RPMI8226 (cell line): ENCODE results near the gene MBD3L2.

Experiments
- DNase-seq: peaks from one replicate; pipeline ENCODE4 v3.0.0-alpha.2; 2015

The MBD3L2 gene

DNA sequence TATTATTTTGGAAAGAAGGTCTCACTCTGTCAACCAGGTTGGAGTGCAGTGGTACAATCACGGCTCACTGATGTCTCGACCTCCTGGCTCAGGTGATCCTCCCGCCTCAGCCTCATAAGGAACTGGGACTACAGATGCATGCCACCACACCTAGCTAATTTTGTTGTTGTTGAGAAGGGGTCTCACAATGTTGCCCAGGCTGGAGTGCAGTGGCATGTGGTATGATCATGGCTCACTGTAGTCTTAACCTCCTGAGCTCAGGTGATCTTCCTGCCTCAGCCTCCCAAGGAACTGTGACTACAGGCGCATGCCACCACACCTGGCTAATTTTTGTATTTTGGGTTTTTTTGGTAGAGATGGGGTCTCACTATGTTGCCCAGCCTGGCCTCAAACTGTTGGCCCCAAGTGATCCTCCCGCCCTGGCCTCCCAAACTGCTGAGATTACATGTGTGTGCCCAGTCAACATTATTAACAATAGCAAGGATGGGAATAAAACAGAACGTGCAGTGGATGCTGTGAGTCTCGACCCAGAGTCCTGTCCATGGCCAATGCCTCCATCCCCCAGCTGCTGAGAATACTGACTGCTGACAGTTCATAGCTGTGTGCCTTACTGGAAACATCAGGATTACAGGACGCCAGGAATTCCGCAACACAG, 14.8 kb downstream of the MBD3L2 start:
- DNase-seq: no peak

DNA sequence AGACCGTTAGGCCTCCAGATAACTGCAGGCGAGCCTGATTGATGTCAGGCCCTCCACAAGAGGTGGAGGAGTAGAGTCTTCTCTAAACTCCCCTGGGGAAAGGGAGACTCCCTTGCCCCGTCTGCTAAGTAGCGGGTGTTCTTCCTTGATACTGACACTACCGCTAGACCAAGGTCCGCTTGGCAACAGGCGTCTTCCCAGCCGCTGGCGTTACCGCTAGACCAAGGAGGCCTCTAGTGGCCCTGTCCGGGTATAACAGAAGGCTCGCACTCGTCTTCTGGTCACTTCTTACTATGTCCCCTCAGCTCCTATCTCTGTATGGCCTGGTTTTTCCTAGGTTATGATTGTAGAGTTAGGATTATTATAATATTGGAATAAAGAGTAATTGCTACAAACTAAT, 18.0 kb downstream of the MBD3L2 start:
- peak; percentile 47 for DNase-seq

DNA sequence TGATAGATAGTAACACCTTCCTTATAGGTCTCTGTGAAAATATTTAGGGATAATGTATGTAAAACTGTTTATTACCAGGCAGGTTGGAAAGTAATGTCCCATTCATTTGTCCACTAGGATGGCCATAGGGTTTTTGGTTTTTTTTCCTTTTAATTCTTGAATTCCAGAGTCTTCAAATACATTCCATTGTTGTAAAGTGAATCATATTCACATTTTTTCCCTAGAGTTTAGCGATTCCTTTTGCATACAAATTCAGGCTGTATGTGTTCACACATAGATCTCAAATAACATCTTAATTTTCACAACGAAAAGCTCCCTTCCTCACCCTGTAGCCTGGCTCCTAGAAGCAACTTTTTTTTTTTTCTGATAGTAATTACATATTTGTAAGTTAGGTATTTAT, 18.6 kb downstream of the MBD3L2 start:
- no peak for DNase-seq

DNA sequence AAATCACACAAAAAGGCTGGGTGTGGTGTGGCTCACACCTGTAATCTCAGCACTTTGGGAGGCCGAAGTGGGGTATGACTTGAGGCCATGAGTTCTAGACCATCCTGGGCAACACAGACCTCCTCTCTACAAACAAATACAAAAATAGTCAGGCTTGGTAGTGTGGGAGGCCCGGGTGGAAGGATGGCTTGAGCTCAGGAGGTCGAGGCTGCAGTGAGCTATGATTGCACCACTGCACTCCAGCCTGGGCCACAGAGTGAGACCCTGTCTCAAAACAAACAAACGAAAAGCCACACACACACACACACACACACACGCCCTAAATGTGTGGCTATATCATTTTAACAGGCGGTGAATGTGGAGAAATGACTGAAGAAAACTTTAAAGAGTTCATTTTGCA, 19.5 kb downstream of the MBD3L2 start:
- no peak for DNase-seq

DNA sequence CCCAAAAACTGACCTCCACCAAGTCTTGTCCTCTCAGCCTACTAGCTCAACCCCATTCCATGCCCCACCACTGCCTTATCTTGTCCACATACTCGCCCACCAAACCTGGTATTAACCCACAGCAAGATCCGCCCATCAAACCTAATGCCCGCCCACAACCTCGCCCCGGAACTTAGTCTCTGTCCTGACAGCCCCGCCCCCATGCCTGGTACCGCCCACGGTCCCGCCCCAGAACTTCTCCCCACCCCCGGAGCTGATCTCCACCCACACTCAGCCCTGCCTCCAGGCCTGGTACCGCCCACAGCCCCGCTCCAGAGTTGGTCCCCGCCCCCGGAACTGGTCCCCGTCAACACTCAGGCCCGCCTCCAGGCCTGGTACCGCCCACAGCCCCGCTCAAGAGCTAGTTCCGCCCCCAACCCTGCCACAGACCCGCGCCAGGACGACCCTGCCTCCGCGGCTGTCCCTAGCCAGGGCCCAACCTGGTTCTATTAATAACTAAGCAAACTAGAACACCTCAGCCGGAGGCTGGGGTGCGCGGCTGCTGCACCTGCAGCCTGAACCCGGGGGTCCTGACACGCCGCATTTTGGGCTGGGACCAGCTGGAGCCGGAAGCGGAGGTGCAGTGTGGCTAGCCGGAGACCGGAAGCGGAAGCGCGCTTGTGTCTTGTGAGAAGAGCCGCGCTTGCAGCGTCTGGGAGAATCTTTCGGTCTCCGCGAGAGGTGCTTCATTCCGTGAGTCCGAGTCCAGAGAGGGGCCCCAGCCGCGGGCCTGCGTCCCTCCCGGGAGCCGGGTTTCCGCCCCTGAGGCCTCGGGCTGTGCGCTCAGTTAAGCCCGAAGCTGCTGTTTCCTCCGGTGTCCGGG, 20.2 kb downstream of the MBD3L2 start, which contains the start of gene ZNF557:
Gene ZNF557, plus strand, starts transcription at position 662 of the 862 bp plus-strand sequence. CDS start 5,372 bp downstream, outside the sequence.
- DNase-seq: peak; percentile 99

DNA sequence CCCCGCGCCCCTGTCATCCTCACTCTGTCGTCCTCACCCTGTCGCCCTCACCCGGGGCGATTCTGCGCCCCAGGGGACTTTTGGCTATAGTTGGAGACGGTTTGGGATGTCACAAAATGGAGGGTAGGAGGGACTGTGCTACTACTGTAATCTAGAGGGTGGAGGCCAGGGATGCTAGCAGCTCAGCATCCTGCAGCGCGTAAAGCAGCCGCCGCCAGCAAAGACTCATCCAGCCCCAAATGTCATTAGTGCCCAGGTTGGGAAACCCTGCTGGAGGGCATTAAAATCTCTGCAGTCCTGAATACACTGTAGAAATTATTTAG, 20.7 kb downstream of the MBD3L2 start:
- DNase-seq: no peak

DNA sequence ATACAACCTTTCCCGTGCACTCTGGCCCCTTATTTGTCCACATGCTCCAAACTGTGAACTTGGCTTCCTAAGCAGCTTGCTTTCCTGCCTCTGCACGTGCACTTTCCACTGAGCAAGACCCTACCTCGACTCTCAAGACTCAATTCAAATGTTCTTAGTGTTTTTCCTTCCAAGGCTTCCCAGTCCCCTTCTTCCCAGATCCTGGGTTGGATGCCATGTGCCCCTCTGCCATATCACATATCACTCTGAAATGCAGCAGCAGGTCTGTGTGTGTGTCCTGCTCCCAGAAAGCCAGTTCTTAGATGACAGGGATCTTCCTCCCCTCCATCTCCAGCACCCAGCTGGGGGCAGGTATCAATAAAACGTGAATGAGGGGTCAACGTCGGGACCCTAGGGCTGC, 23.4 kb downstream of the MBD3L2 start:
- no peak for DNase-seq

DNA sequence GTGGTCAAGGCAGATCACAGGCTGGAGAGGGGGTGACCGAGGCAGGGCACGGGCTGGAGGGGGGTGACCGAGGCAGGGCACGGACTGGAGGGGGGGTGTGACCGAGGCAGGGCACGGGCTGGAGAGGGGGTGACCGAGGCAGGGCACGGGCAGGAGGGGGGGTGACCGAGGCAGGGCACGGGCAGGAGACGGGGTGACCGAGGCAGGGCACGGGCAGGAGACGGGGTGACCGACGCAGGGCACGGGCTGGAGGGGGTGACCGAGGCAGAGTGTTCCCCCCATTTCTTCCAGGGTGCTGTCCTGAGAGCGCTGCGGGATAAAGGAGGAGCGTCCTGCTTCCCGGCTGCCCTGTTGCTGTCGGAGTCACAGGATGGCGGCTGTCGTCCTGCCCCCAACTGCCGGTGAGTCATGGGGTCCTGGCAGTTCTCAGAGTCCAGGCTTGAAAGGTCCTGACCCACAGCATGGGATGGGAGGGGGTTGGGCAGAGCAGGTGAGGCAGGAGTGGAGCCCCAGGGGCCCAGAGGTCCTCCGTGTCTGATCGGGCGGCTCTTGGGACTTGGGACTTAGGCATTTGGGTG, 25.7 kb downstream of the MBD3L2 start:
- DNase-seq: no peak

DNA sequence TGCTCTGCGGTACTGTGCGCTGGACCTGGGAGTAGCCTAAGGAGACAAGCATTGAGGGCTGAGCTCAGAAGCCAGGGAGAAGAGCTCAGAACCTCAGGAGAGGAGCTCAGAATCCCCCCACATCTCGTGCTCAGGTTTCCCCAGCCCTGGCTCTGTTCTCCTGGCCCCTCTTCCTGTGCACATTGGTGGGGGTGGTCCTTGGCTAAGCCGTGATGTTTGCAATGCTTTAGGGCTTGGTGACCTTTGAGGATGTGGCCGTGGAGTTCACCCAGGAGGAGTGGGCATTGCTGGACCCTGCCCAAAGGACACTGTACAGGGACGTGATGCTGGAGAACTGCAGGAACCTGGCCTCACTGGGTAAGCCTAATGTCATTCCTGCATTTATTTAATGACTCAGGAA, 27.0 kb downstream of the MBD3L2 start:
- no peak for DNase-seq

DNA sequence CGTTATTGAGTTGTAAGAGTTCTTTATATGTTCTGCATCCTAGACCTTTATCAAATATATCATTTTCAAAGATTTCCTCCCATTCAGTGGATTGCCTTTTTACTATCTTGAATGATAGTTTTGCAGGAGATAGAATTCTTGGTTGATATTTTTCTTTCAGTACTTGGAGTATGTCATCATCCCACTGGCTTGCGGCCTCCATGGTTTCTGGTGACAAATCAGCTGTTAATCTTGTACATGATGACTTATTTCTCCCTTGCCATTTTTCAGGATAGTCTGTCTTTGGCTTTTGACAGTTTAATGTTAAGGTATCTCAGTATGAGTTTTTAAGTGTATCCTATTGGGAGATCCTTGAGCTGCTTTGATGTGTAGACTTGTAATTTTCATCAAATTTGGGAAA, 28.9 kb downstream of the MBD3L2 start:
- no peak for DNase-seq

DNA sequence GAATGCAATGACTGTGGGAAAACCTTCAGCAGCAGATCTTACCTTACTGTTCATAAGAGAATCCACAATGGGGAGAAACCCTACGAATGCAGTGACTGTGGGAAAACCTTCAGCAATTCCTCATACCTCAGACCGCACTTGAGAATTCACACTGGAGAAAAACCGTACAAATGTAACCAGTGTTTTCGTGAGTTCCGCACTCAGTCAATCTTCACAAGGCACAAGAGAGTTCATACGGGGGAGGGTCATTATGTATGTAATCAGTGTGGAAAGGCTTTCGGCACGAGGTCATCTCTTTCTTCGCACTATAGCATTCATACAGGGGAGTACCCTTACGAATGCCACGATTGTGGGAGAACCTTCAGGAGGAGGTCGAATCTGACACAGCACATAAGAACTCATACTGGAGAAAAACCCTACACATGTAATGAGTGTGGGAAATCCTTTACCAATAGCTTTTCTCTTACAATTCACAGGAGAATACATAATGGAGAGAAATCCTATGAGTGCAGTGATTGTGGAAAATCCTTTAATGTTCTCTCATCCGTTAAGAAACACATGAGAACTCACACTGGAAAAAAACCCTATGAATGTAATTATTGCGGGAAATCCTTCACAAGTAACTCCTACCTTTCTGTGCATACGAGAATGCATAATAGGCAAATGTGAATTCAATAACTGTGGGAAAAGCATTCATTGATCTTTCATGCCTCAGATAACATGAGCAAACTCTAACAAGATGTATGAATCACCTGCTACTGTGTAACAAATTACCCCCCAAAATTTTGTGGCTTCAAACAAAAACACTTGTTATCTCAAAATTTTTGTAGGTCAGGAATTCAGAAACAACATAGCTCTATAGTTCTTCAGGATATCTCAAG, 34.2 kb downstream of the MBD3L2 start:
- peak; percentile 13 for DNase-seq

DNA sequence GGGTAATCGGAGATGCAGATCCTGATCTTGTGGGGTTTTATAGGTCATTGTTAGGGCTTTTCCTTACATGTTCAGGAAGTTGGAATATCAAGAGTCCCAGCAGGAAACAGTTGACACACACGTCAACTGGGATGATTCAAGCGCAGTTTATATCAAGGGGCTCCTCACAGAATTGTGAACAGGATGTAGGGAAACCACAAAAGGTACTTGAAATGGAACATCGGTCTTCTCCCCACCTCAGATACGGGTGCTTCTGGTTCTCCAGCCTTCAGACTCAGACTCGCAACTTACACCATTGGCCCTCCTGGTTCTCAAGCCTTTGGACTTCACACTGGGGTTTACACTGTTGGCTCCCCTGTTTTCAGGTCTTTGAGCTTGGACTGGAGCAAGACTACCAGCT, 39.9 kb downstream of the MBD3L2 start:
- no peak for DNase-seq

DNA sequence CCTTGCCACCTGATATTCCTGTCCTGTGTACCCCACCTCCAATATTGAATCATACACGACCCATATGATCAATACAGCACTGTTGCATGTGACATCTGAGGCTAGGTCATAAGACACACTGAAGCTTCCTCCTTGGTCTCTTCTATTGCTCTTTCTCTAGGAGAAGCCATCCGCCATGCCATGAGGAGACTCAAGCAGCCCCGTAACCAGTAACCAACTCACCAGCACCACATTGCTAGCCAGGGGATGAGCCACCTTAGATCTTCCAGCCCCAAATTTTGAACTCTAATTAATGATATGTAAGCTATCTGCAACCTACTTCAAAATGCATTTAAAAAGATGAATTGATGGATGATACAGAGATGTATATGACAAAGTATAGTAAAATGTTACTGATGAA, 49.0 kb downstream of the MBD3L2 start:
- DNase-seq: no peak

DNA sequence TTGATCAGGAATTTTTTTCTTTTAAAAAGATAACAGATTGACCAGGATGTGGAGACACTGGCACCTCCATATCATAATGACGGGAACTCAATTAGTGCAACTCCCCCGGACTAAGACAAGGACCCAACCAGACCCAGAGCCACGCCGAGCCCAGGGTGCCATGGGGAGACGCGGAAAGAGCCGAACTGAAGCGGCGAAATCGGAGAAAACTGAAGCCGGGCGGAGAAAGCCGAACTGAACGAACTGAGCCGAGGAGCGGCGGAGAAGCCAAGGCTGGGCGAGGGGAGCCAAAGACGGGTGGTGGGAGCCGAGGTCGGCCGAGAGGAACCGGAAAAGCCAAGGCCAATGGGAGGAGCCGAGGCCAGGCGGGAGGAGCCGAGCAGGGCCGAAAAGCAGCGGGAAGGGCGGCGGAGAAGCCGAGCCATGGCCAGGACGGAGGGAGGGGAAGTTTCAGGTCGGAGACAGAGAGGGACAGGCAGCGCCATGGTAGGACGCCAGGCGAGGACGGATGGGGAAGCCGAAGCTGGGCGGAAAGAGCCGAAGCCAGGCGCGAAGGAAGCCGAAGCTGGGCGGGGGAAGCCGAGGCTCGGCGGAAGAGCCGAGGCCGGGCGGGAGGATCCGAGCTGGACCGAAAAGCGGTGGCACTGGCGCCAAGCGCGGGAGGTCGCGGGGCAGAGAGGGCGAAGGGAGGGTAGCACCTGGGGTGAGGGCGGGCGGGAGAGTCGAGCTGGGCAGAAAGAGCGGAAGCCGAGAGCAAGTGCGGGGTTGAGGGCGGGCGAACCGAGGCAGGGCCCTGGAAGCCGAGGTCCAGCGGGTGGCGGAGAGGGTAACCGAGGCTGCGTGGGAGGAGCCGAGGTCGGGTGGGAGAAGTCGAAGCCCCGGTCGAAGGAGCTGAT, 49.8 kb downstream of the MBD3L2 start:
- DNase-seq: peak; percentile 95

DNA sequence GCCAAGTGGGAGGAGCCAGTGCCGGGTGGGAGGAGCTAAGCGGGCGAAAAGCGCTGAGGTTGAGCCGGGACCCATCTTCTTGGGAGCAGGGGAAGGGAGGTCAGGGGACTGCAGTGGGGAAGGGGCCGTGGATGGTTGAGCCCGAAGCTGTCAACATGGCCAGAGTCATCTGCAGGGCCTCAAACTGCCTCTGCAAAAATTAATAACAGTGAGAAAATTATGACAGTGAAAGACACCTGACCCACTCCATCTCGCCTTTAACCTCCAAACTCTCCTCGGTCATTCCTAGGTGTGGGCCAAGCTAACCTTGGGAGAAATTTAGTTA, 50.4 kb downstream of the MBD3L2 start:
- no peak for DNase-seq
